B cell (primary cell): ENCODE measurements around the gene CCDC201. TPM values are rescaled to one million over a fixed set of nuclear protein-coding genes. Genes with fewer than 3 reads are reported as not detected.

Source experiments
- ATAC-seq: fragments of 200-7000 bp; cut with Tn5 transposase; one replicate; pipeline ENCODE4 v1.10.0; 2021; ENCODE audit warnings: low read depth, mild to moderate bottlenecking, moderate number of reproducible peaks, moderate library complexity
- CTCF ChIA-PET: fragments of 350-600 bp; sonication (Branson Sonifier 250); formaldehyde crosslinking; loops from one replicate; lab custom pipeline; 2021; ENCODE audit warnings: antibody characterized with exemption, inconsistent platforms; lab: Charles Lee
- POLR2A ChIA-PET: fragments of 350-600 bp; sonication (Branson Sonifier 250); formaldehyde crosslinking; loops from one replicate; lab custom pipeline; 2021; ENCODE audit warnings: antibody characterized with exemption; lab: Charles Lee
- DNase-seq: peaks from one replicate; pipeline ENCODE4 v3.0.0; 2013
- H2AFZ ChIP-seq: 2 replicates; pipeline ENCODE4 v1.6.1; 2012; ENCODE audit warnings: mild to moderate bottlenecking, low read depth, low read length; ENCODE audit not compliant: insufficient read depth, poor library complexity, severe bottlenecking
- H3K27ac ChIP-seq, 2 donors: 1 replicate in 1 of 2; 2 replicates in 1 of 2; pipeline ENCODE4 v1.5.1; 2012 to 2013; ENCODE audit warnings: low read length in 2 of 2, mild to moderate bottlenecking in 2 of 2, moderate library complexity in 1 of 2
- H3K27me3 ChIP-seq, 4 experiments: fragments of 200-600 bp in 1 of 4; sonication (generic) in 1 of 4; replicated peaks in 1 of 4; 1 replicate in 2 of 4; 2 replicates in 2 of 4; pipeline versions ENCODE4 v1.6.1 to v1.7.0; 2013 to 2016; ENCODE audit warnings: low read length in 3 of 4, mild to moderate bottlenecking in 2 of 4, mixed read lengths in 1 of 4, moderate library complexity in 1 of 4; ENCODE audit not compliant: insufficient read depth in 4 of 4, control insufficient read depth in 3 of 4; ENCODE audit errors: control extremely low read depth in 1 of 4
- H3K36me3 ChIP-seq, 2 experiments: replicated peaks in 1 of 2; 1 replicate in 1 of 2; 2 replicates in 1 of 2; pipeline versions ENCODE4 v1.6.1 to v1.7.1; 2013; ENCODE audit warnings: low read length in 1 of 2; ENCODE audit not compliant: insufficient read depth in 2 of 2, control insufficient read depth in 1 of 2; ENCODE audit errors: control extremely low read depth in 1 of 2, extremely low read depth in 1 of 2
- H3K4me1 ChIP-seq, 2 donors: fragments of 200-600 bp in 1 of 2; sonication (generic) in 1 of 2; 1 replicate in 1 of 2; 2 replicates in 1 of 2; pipeline versions ENCODE4 v1.5.1 to v1.6.1; 2013 to 2017; ENCODE audit warnings: low read length in 2 of 2; ENCODE audit not compliant: control insufficient read depth in 2 of 2, insufficient read depth in 2 of 2
- H3K4me2 ChIP-seq: replicated peaks from 2 replicates; pipeline ENCODE3; 2012; ENCODE audit warnings: mild to moderate bottlenecking, low read depth, low read length; ENCODE audit not compliant: poor library complexity, severe bottlenecking
- H3K4me3 ChIP-seq, 5 experiments: fragments of 200-600 bp in 1 of 5; sonication (generic) in 1 of 5; 1 replicate in 3 of 5; 2 replicates in 2 of 5; pipeline versions ENCODE4 v1.5.1 to v1.7.0; 2011 to 2016; ENCODE audit warnings: low read length in 4 of 5, mild to moderate bottlenecking in 4 of 5, low read depth in 2 of 5, control low read depth in 1 of 5, moderate library complexity in 1 of 5; ENCODE audit not compliant: insufficient read depth in 1 of 5; ENCODE audit errors: control extremely low read depth in 1 of 5, extremely low read depth in 1 of 5
- H3K79me2 ChIP-seq: fragments of 200-600 bp; sonication (generic); one replicate; pipeline ENCODE4 v1.6.0; 2016; ENCODE audit warnings: low read length; ENCODE audit not compliant: control insufficient read depth, insufficient read depth
- H3K9ac ChIP-seq: fragments of 200-600 bp; sonication (generic); 2 replicates; pipeline ENCODE4 v1.6.1; 2017; ENCODE audit warnings: mild to moderate bottlenecking, low read length, moderate library complexity
- H3K9me3 ChIP-seq, 3 donors: one replicate each; pipeline versions ENCODE4 v1.6.1 to v1.7.1; 2013; ENCODE audit warnings: low read length in 2 of 3; ENCODE audit not compliant: control insufficient read depth in 2 of 3, insufficient read depth in 1 of 3; ENCODE audit errors: control extremely low read depth in 1 of 3
- H4K20me1 ChIP-seq: 2 replicates; pipeline ENCODE4 v1.6.0; 2012; ENCODE audit warnings: mild to moderate bottlenecking, low read length; ENCODE audit not compliant: insufficient read depth, control insufficient read depth, poor library complexity, severe bottlenecking
- H3K27ac Mint-ChIP-seq: one replicate; pipeline ENCODE4 v1.8.0; 2021; ENCODE audit warnings: mixed read lengths
- H3K27me3 Mint-ChIP-seq: one replicate; pipeline ENCODE4 v1.8.0; 2021; ENCODE audit warnings: mixed read lengths
- H3K4me1 Mint-ChIP-seq: one replicate; pipeline ENCODE4 v1.8.0; 2021; ENCODE audit warnings: mixed read lengths
- H3K4me3 Mint-ChIP-seq: one replicate; pipeline ENCODE4 v1.8.0; 2021; ENCODE audit warnings: mixed read lengths
- H3K9me3 Mint-ChIP-seq: one replicate; pipeline ENCODE4 v1.8.0; 2022; ENCODE audit warnings: mixed read lengths; ENCODE audit not compliant: insufficient read depth
- CTCF ChIP-seq: fragments of 200-600 bp; IDR thresholded peaks from one replicate; pipeline ENCODE4 v1.8.0; 2022; ENCODE audit warnings: antibody characterized with exemption, mild to moderate bottlenecking
- EZH2 ChIP-seq: IDR thresholded peaks from 2 replicates; pipeline ENCODE4 v1.6.1; 2012; ENCODE audit warnings: borderline replicate concordance, low read depth, mild to moderate bottlenecking, moderate library complexity, low read length; ENCODE audit not compliant: insufficient read depth, poor library complexity, severe bottlenecking
- WGBS: methylation state at CpG from one replicate; pipeline ENCODE4 v1.1.5; 2013; ENCODE audit warnings: missing lambda C conversion rate; ENCODE audit not compliant: insufficient coverage; 5-methylcytosine and 5-hydroxymethylcytosine counted together
- intact Hi-C: fragments of 100-400 bp; cut with micrococcal nuclease; formaldehyde crosslinking; loops from one replicate; pipeline ENCODE4 v1.10.0; 2022
- polyA plus RNA-seq: library from polyadenylated mRNA; depleted of rRNA; stranded (reverse); fragments of >200 nt; gene quantifications from 2 replicates; pipeline ENCODE4 v1.2.3, GENCODE V29; 2012
- total RNA-seq, 2 donors: library from RNA; stranded (reverse); fragments of 120-200 nt in 1 of 2; gene quantifications; 1 replicate in 1 of 2; 2 replicates in 1 of 2; pipeline versions ENCODE4 v1.2.3 to v1.2.4, GENCODE V29; 2013 to 2022

The CCDC201 gene
- total and polyA plus RNA-seq, 2 donors (not counting 1 experiment from before 2014, with no cell fraction given): not detected

GRCh38 chr7:45920502-45921380 lies 47.9 kb upstream of the CCDC201 start, which contains the start of gene IGFBP3:
Gene IGFBP3, minus strand, starts transcription at chr7:45921272. Its CDS starts 132 bp downstream, at chr7:45921140.
- peaks cover 0 to 63% (median 46%) of the 10 kb centered on the region in 4 experiments for H3K27me3 ChIP-seq
- no peak within 1 kb of the TSS for H2AFZ ChIP-seq
- CTCF ChIA-PET: interaction anchor here (4.2 kb wide), 1 partner anchor 1259 kb away, joined by 46 read pairs; no protein-coding TSS in a partner anchor
- peak within 1 kb of the TSS; percentile 13 for H3K4me3 Mint-ChIP-seq
- ATAC-seq (no peak), DNase-seq (peak; percentile 22)
- peaks cover 21 to 23% of the 10 kb centered on the region in 2 donors for H3K4me1 ChIP-seq
- H3K4me2 ChIP-seq: peak within 1 kb of the TSS; percentile 32
- no peaks in the 10 kb centered on the region for H4K20me1 ChIP-seq
- no peak within 1 kb of the TSS for H3K4me3 ChIP-seq
- no peak for TF ChIP-seq CTCF
- TF ChIP-seq EZH2: no peak
- H3K27me3 Mint-ChIP-seq: peaks cover 70% of the 10 kb centered on the region
- H3K79me2 ChIP-seq: no peaks in the 10 kb centered on the region
- no peaks in the 10 kb centered on the region for H3K9me3 Mint-ChIP-seq
- no peak within 1 kb of the TSS for H3K27ac Mint-ChIP-seq
- 3% methylated on average over 111 of the region's 111 CpGs for WGBS
- H3K4me1 Mint-ChIP-seq: peaks cover 24% of the 10 kb centered on the region
- POLR2A ChIA-PET: no interaction called here
- H3K27ac ChIP-seq: no peak within 1 kb of the TSS
- no peak within 1 kb of the TSS for H3K9ac ChIP-seq
- no peaks in the 10 kb centered on the region for H3K9me3 ChIP-seq
- intact Hi-C loops: no loop called here
- no peaks in the 10 kb centered on the region for H3K36me3 ChIP-seq

GRCh38 chr7:45919993-45920459 lies 47.1 kb upstream of the CCDC201 start:
- DNase-seq (no peak), ATAC-seq (no peak)
- H3K27me3 ChIP-seq: peaks cover 0 to 63% (median 46%) of the 10 kb centered on the region in 4 experiments
- no peaks in the 10 kb centered on the region for H3K9me3 ChIP-seq
- Mint-ChIP-seq H3K4me1 (peaks cover 24% of the 10 kb centered on the region), H3K9me3 (no peaks in the 10 kb centered on the region), H3K27me3 (peaks cover 72% of the 10 kb centered on the region), H3K4me3 (peak overlapping the region; percentile 13), H3K27ac (no peak overlapping the region)
- intact Hi-C loops: no loop called here
- H3K9ac ChIP-seq: no peak overlapping the region
- H3K4me3 ChIP-seq: no peak overlapping the region
- TF ChIP-seq CTCF: no peak
- no peak for TF ChIP-seq EZH2
- no peak overlapping the region for H3K27ac ChIP-seq
- H3K4me2 ChIP-seq: no peak overlapping the region
- H3K79me2 ChIP-seq: no peaks in the 10 kb centered on the region
- H2AFZ ChIP-seq: no peak overlapping the region
- H3K4me1 ChIP-seq: peaks cover 21 to 23% of the 10 kb centered on the region in 2 donors
- no peaks in the 10 kb centered on the region for H3K36me3 ChIP-seq
- ChIA-PET POLR2A (no interaction called here), CTCF (interaction anchor here (4.2 kb wide), 1 partner anchor 1260 kb away, joined by 46 read pairs; no protein-coding TSS in a partner anchor)
- WGBS: 19% methylated on average over 13 of the region's 19 CpGs
- no peaks in the 10 kb centered on the region for H4K20me1 ChIP-seq
